DOHH2 (cell line): ENCODE data around the gene UBR1.

Experiments
- H3F3A ChIP-seq: fragments of 200-600 bp; sonication (generic), shearing (Covaris generic); 2 replicates; pipeline ENCODE4 v1.6.0; 2016; ENCODE audit warnings: antibody characterized with exemption, mild to moderate bottlenecking; ENCODE audit not compliant: control insufficient read depth, insufficient read depth
- H3K27ac ChIP-seq: fragments of 200-600 bp; sonication (generic); 2 replicates; pipeline ENCODE4 v1.5.1; 2014; ENCODE audit warnings: low read depth, mild to moderate bottlenecking, low read length, moderate library complexity
- H3K27me3 ChIP-seq: fragments of 200-600 bp; sonication (generic); 2 replicates; pipeline ENCODE4 v1.6.1; 2014; ENCODE audit warnings: mild to moderate bottlenecking, low read length, mixed read lengths; ENCODE audit not compliant: control insufficient read depth
- H3K36me3 ChIP-seq: fragments of 200-600 bp; sonication (generic); 2 replicates; pipeline ENCODE4 v1.6.1; 2014; ENCODE audit warnings: mild to moderate bottlenecking, low read length, moderate library complexity, mixed read lengths; ENCODE audit not compliant: control insufficient read depth
- H3K4me1 ChIP-seq: fragments of 200-600 bp; sonication (generic); 2 replicates; pipeline ENCODE4 v1.6.1; 2014; ENCODE audit warnings: mild to moderate bottlenecking, low read length, mixed read lengths; ENCODE audit not compliant: control insufficient read depth
- H3K4me2 ChIP-seq: fragments of 200-600 bp; sonication (generic); 2 replicates; pipeline ENCODE4 v1.6.0; 2014; ENCODE audit warnings: mild to moderate bottlenecking, low read length, moderate library complexity
- H3K4me3 ChIP-seq: fragments of 200-600 bp; sonication (generic); 2 replicates; pipeline ENCODE4 v1.5.1; 2014; ENCODE audit warnings: mild to moderate bottlenecking, low read length, mixed read lengths
- H3K79me2 ChIP-seq: fragments of 200-600 bp; sonication (generic); 2 replicates; pipeline ENCODE4 v1.6.1; 2014; ENCODE audit warnings: mild to moderate bottlenecking, low read length, mixed read lengths; ENCODE audit not compliant: control insufficient read depth
- H3K9me2 ChIP-seq: fragments of 200-600 bp; sonication (generic); replicated peaks from 2 replicates; pipeline ENCODE4 v1.6.1; 2014; ENCODE audit warnings: mild to moderate bottlenecking, low read length, mixed read lengths; ENCODE audit not compliant: control insufficient read depth
- H3K9me3 ChIP-seq: fragments of 200-600 bp; sonication (generic); 2 replicates; pipeline ENCODE4 v1.6.1; 2014; ENCODE audit warnings: antibody characterized with exemption, low read length, mixed read lengths; ENCODE audit not compliant: control insufficient read depth, insufficient read depth
- H4K20me1 ChIP-seq: fragments of 200-600 bp; sonication (generic); 2 replicates; pipeline ENCODE4 v1.6.0; 2014; ENCODE audit warnings: low read depth, mild to moderate bottlenecking, antibody characterized with exemption, low read length, moderate library complexity; ENCODE audit not compliant: control insufficient read depth, insufficient read depth
- EZH2phosphoT487 ChIP-seq: fragments of 200-600 bp; sonication (generic); IDR thresholded peaks from 2 replicates; pipeline ENCODE4 v1.6.1; 2017; ENCODE audit warnings: borderline replicate concordance, mild to moderate bottlenecking, antibody characterized with exemption, low read length, moderate library complexity, mixed read lengths
- TF ChIP-seq, protein P1 (sequence below): fragments of 200-600 bp; sonication (generic); IDR thresholded peaks from one replicate; pipeline ENCODE4 v1.5.1; 2014; ENCODE audit warnings: antibody characterized with exemption, mild to moderate bottlenecking, low read depth, low read length; ENCODE audit not compliant: poor library complexity, severe bottlenecking

The UBR1 gene

GRCh38 chr15:43105778-43106485 is at the start of gene UBR1:
TSS of gene UBR1 (minus strand) at chr15:43106038. CDS start at chr15:43106022, 16 bp downstream.
- no peak for TF ChIP-seq EZH2phosphoT487
- TF ChIP-seq, protein P1, sequence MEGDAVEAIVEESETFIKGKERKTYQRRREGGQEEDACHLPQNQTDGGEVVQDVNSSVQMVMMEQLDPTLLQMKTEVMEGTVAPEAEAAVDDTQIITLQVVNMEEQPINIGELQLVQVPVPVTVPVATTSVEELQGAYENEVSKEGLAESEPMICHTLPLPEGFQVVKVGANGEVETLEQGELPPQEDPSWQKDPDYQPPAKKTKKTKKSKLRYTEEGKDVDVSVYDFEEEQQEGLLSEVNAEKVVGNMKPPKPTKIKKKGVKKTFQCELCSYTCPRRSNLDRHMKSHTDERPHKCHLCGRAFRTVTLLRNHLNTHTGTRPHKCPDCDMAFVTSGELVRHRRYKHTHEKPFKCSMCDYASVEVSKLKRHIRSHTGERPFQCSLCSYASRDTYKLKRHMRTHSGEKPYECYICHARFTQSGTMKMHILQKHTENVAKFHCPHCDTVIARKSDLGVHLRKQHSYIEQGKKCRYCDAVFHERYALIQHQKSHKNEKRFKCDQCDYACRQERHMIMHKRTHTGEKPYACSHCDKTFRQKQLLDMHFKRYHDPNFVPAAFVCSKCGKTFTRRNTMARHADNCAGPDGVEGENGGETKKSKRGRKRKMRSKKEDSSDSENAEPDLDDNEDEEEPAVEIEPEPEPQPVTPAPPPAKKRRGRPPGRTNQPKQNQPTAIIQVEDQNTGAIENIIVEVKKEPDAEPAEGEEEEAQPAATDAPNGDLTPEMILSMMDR, result no peak
- H3K27ac ChIP-seq, result peak within 1 kb of the TSS; percentile 61
- peak within 1 kb of the TSS; percentile 91 for H3K4me3 ChIP-seq

DNA sequence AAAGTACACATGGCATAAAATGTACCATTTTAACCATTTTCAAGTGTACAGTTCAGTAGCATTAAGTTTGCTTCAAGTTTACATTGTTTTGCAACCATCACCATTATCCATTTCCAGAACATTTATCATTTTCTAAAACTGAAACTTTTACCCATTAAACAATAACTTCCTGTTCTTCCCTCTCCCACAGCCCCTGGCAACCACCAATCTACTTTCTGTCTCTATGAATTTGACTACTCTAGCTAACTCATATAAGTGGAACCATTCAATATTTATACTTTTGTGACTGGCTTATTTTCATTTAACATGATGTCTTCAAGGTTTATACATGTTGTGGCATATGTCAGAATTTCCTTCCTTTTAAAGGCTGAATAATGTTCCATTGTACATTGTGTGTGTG is 47.4 kb upstream of the UBR1 start:
- 0 out of 2 replicates have a peak, but pooled peaks cover 5% of the 10 kb centered on the region for H3F3A ChIP-seq
- H3K9me3 ChIP-seq, result no peaks in the 10 kb centered on the region
- TF ChIP-seq, protein P1, result no peak
- TF ChIP-seq EZH2phosphoT487, result no peak
- no peaks in the 10 kb centered on the region for H3K27me3 ChIP-seq
- H3K36me3 ChIP-seq, result peaks cover 91% of the 10 kb centered on the region
- no peaks in the 10 kb centered on the region for H3K4me1 ChIP-seq
- H3K4me3 ChIP-seq, result no peak overlapping the region
- no peak overlapping the region for H3K27ac ChIP-seq
- no peaks in the 10 kb centered on the region for H4K20me1 ChIP-seq
- no peak overlapping the region for H3K4me2 ChIP-seq
- H3K9me2 ChIP-seq, result no peaks in the 10 kb centered on the region
- no peaks in the 10 kb centered on the region for H3K79me2 ChIP-seq

More at GRCh38 chr15:43105778-43106485, at the start of gene UBR1:
- H3K4me1 ChIP-seq, result peaks cover 20% of the 10 kb centered on the region
- peaks cover 53% of the 10 kb centered on the region for H3K79me2 ChIP-seq
- no peaks in the 10 kb centered on the region for H3K27me3 ChIP-seq
- no peaks in the 10 kb centered on the region for H4K20me1 ChIP-seq
- no peaks in the 10 kb centered on the region for H3K9me2 ChIP-seq
- H3F3A ChIP-seq, result no peaks in the 10 kb centered on the region
- H3K9me3 ChIP-seq, result no peaks in the 10 kb centered on the region
- H3K4me2 ChIP-seq, result peak within 1 kb of the TSS; percentile 82
- peaks cover 36% of the 10 kb centered on the region for H3K36me3 ChIP-seq

GRCh38 chr15:43151688-43152087 is 45.9 kb upstream of the UBR1 start:
- no peaks in the 10 kb centered on the region for H3K9me3 ChIP-seq
- H3K4me3 ChIP-seq, result no peak overlapping the region
- TF ChIP-seq EZH2phosphoT487, result no peak
- TF ChIP-seq, protein P1, result no peak
- H4K20me1 ChIP-seq, result no peaks in the 10 kb centered on the region
- H3K9me2 ChIP-seq, result no peaks in the 10 kb centered on the region
- H3F3A ChIP-seq, result 0 out of 2 replicates have a peak, but pooled peaks cover 5% of the 10 kb centered on the region
- H3K27me3 ChIP-seq, result no peaks in the 10 kb centered on the region
- H3K79me2 ChIP-seq, result no peaks in the 10 kb centered on the region
- H3K36me3 ChIP-seq, result peaks cover 92% of the 10 kb centered on the region
- no peaks in the 10 kb centered on the region for H3K4me1 ChIP-seq
- H3K4me2 ChIP-seq, result no peak overlapping the region
- no peak overlapping the region for H3K27ac ChIP-seq
